ENCODE measurements around the gene SWSAP1.
"Not testable (repeated sequence)": the region's sequence is repeated elsewhere in the genome, so short reads cannot be mapped to it uniquely, and the experiment has no call there.

Gene SWSAP1

DNA sequence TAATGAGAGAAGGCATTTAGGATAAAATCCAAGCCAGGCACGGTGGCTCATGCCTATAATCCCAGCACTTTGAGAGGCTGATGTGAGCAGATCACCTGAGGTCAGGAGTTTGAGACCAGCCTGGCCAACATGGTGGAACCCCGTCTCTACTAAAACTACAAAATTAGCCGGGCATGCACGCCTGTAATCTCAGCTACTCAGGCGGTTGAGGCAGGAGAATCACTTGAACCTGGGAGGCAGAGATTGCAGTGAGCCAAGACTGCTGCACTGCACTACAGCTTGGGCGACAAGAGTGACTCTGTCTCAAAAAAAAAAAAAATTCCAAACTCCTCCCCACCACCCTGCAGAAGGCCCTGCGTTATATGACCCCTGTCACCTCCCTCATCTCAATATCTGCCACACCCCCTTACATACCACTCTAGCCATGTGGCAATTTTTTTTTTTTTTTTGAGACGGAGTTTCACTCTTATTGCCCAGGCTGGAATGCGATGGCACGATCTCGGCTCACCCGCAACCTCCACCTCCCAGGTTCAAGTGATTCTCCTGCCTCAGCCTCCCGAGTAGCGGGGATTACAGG lies 4.9 kb downstream of the SWSAP1 start:
- not testable (repeated sequence) for DNase-seq

DNA sequence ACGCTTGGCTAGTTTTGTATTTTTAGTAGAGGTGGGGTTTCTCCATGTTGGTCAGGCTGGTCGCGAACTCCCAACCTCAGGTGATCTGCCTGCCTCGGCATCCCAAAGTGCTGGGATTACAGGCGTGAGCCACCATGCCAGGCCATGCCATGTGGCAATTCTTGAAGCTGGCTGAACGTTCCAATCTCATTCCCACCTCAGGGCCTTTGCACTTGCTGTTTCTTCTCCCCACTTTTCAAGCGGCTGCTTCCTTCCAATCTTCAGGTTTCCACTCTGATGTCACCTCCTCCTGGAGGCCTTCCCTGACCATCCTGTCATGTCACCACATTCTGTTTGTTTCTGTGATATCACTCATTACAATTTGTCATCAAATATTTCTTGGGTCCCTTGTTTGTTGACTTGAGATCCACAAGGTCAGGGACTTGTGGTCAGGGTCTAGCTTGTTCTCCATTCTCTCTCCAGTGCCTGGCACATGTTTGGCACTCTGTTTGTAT lies 5.4 kb downstream of the SWSAP1 start:
- DNase-seq, result no peak

DNA sequence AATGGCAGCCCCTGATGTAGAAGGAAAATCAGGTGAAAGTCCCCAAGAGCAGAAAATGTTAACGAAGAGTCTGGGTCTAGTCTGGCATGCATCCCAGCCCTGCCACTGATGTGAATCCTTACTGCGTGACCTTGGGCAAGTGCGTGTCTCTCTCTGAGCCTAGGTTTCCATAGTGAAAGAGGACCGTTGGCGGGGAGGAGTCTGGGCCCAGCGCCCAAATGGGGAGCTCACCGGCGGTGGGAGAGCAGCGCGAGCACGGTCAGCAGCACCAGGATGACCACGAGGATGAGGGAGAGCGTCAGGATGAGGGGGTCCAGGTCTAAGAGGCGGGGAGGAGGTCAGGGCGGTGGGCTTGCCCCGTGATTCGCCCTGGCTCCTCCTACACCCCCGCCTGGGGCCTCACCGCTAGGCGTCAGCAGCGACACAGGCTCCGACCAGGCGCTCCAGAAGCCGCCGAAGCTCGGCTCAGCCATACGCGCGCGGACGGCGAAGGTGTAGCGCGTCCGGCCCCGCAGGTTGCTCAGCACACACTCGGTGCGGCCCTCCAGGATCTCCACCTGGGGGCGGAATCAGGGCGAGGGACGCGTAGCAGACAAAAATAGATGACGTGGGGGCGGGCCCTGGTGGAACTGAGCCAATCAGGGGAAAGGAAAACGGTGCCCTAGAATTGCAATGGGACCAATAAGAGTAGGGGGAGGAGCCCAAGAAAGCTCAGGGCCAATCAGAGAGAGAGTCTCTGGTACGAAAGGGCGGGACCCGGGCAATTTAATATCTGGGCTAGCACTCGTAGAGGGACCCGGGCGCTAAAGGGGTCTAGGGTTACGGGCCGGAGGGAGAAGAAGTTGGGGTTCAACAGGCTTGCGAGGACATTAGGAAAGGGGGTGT lies 6.4 kb downstream of the SWSAP1 start:
- DNase-seq, result no peak

DNA sequence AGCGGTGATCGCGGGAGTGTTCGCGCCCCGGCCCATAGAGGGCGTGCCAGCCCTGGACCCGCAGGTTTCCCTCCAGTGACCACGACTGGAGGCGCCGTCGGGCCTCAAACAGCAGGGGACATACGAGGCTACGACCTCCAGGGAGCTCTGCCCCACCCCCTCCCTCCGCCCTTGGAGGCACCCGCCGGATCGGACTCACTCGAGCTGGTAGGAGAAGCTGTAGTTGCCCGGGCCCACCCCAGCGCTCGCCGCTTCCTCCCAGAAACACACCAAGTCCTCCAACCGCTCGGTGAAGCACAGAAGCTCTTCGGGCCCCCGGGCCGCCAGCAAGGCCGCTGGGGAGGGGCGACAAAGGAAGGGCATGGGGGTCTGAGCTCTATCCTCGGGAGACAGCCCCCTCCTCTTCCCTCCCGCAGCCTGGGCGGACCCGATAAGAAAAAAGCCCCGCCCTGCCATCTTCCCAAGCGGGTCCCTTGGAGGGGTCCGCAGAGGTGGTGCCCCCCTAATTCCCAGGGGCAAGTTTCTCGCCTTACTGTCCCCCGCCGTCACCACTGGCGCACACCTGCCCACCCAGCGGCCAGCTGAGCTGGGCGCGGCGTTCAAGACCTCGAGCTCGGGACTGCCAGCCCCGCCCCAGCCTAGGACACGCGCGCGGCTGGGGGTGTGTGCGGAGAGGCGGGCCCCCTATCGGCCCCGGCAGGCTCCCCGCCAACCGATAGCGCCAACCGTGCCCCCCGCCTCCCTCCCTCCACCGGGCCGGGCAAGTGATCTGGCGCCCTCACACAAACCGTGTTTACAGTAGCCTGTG lies 8.6 kb downstream of the SWSAP1 start:
- DNase-seq, result peak; percentile 37

DNA sequence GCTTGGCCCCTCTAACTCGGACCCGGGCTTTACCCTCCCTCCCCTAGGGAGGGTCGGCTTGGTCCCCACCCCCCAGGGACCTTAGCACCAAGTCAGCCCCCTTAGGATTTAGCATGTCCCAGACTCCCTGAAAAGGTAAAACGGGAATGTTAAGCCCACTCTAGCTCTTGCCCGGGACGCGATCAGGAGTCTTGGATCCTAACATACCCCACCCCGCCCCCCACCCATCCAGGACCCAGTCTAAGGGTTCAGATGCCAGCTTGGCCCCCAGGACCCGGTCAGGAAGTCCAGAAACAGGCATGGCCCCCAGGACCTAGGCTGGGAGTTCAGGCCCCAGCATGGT lies 9.2 kb downstream of the SWSAP1 start:
- no peak for DNase-seq

DNA sequence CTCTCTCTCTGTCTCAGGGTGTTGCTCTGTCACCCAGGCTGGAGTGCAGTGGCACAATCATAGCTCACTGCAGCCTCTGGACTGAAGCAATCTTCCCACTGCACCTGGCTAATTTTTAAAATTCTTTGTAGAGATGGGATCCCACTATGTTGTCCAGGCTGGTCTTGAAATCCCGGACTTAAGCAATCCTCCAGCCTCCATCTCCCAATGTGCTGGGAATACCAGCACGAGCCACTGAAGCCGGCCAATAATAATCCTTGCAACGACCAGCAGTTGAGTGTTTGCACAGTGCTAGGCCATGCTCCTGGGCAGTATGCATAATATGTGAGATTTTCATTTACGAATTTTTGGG lies 10.3 kb downstream of the SWSAP1 start:
- DNase-seq, result no peak

DNA sequence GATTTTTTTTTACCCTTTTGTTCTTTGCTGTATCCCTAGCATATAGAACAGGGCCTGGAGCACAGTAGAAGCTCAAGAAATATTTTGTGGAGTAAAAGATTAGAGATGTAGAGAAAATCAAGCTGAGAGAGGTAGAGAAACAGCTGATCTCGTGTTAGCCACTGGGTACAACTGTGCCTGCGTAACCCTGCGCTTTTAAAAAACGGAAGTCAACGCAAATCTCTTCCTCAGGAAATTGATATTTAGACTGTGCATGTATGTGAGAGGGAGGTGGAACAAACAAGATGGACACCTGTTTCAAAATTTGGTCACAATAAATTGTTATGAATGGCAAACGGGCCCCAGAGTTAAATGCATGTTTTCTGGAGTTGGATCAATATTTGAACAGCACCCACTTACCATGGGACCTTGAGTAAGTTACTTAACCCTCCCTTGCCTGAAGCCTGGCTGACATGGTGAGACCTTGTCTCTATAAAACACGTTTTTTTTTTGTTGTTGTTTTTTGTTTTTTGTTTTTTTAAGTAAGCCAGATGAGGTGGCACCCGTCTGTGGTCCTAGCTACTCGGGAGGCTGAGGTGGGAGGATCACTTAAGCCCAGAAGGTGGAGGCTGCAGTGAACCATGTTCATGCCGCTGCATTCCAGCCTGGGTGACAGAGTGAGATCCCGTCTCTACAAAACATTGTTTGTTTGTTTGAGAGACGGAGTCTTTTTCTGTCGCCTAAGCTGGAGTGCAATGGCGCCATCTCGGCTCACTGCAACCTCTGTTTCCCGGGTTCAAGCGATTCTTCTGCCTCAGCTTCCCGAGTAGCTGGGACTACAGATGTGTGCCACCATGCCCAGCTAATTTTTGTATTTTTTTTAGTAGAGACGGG lies 12.9 kb downstream of the SWSAP1 start:
- no peak for DNase-seq

DNA sequence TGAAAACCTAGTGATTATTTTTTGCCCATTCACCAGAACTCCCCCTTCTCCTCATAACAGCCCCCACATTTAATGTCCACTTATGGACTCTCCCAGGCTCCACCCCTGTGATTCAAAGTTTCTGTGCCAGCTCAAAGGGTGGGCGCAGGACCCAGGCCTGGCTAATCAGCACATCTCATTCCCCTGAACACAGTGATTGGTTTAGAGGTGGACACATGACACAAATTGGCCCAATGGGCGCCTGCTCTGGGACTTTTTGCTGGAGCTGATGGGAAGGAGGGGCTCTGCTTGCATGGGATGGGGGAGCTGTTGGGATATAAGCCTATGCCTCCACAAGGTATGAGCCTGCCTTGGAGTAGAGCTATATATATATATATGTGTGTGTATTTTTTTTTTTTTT lies 15.9 kb downstream of the SWSAP1 start:
- DNase-seq, result no peak

DNA sequence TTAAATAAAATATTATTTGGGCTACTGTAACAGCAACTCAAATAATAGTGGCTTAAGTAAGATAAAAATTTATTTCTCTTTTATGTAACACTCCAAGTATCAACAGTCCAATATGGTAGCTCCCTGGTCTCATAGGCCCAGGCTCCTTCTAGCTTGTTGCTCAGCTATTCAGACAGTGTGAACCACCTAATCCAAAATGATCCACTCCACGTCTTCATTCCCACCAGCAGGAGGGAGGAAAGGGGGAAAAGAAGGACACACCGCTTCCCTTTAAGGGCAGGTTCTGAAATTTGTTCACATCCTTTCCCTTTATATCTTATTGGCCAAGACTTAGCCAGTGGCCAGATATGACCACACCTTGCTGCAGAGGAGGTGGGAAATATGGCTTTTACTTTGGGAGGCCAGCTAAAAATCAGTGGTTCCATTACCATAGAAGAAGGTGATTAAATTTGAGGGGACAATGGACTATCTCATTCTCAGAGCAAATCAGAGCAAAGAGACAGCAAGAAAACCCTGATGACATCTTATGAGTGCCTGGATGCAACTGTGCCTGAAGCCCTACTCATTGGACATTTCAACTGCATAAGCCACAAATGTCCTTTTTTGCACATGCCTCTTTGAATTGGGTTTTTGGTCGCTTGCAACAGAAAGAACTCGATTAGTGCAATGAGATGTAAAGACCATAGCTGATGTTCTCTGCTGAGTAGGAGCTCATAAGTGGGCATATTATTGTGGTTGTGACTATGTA lies 16.6 kb downstream of the SWSAP1 start:
- DNase-seq, result no peak

DNA sequence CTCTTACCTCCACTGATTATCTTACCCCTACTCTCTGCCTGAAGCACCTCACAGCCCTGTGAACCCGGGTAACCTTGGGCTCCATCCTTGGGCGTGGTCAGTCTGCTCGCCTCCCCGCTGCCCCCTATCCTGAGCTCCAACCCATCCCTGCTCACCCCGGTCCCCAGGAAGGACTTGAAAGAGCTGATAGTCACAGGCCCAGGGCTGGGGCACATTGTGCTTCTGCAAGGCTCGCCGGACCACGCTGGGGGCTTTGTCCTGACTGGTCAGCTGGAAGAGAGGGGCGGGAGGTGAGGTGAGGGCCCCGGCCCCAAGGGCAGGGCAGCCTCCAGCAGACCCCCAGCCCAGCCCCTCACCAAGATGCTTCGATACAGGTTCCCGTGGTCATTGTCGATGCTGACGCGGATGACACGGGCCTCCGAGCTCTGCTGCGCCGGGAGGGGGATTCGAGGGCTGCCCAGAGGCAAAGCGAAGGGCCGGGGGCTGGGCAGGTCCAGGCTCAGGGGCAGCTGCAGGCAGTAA lies 22.7 kb downstream of the SWSAP1 start:
- no peak for DNase-seq

DNA sequence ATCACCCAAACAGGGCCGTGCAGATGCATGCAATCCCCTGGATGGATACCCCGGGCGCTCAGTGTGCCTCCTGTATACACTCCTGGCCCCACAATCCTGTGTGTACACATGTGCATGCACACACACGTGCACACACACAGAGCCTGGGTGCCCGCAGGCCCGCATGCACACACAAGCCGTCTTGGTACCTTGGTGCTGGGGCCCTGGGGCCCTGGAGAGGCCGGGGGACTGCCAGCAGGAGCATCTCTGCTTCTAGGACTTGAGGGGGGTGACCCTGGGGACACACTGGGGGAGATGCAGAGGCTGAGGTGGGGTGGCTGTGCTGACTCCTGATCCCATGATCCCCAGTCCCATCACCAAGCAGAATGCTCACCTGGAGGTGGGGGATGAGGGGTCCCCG lies 25.2 kb downstream of the SWSAP1 start:
- DNase-seq, result no peak

DNA sequence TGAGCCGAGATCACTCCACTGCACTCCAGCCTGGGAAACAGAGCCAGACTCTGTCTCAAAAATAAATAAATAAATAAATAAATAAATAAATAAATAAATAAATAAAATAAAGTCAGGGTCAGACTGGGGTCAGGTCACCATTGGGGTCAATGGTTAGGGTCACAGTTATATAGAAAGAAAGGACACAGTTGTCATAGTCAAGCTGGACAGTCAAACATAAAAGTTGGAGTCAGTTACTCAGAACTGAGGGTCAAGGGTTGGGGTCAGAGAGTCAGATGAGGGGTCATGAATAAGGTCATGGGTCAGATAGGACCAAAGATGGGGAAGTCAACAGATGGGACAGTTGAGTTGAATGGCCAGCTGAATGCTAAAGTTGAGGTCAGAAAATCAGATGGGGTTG lies 26.3 kb downstream of the SWSAP1 start:
- DNase-seq, result no peak

DNA sequence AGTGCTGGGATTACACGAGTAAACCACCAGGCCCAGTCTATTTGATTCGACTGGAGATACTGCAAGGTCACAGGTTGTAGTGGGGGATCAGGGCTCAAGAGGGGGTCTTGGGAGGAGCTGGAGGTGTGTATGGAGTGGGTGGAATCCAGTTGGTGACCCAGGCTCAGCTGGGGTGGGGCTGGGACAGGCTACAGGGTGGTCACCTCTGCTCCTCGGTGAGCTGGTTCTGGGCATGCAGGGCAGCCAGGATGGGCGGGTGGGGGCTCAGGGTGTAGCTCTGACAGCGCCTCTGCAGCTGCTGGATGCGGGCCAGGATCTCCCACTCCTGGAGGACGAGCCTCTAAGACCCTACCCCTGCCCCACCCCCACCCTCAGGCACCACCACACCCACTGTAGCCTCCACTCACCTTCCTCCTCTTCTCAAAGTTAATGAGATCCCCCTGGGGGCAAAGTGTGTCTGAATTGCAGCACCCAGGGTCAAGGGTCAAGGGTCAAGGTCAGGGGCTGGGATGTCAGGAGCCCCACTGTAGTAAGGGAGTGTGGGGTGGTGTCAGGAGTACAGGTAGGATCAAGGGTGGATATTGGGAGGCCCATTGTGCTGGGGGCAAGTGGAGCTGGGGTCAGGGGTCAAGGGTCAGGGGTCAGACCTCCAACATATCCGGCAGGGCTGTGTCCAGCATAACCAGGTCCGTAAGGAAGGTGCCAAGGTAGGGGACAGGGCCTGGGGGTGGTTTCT lies 27.5 kb downstream of the SWSAP1 start:
- no peak for DNase-seq

DNA sequence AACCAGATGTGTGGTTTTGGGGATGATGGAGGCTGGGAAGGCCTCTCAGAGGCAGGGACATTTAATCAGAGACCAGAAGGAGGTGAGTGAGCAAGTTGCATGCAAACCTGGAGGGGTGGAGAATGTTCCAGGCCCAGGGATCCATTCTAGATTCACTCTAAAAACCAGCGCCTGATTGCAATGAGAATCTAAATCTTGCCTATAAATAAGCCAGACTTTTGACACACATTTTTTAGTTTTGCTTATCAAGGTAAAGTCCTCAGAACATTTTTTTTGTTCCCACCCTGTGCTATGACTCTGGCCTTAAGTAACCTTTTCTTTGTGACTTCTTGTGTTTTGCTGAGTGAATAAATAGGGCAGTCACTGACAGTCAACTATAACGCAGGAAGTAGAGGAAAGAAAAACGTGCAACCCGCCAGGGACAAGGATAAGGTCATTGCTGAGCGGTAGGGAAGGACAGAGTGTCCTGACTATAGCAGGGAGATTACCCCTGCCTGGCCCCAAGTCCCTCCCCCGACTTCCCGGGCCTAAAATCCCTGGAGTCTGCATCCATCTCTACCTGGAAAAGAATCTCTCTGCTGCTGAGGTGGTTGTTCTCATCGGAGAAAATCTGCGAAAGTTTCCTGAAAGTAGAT lies 30.2 kb downstream of the SWSAP1 start:
- no peak for DNase-seq

DNA sequence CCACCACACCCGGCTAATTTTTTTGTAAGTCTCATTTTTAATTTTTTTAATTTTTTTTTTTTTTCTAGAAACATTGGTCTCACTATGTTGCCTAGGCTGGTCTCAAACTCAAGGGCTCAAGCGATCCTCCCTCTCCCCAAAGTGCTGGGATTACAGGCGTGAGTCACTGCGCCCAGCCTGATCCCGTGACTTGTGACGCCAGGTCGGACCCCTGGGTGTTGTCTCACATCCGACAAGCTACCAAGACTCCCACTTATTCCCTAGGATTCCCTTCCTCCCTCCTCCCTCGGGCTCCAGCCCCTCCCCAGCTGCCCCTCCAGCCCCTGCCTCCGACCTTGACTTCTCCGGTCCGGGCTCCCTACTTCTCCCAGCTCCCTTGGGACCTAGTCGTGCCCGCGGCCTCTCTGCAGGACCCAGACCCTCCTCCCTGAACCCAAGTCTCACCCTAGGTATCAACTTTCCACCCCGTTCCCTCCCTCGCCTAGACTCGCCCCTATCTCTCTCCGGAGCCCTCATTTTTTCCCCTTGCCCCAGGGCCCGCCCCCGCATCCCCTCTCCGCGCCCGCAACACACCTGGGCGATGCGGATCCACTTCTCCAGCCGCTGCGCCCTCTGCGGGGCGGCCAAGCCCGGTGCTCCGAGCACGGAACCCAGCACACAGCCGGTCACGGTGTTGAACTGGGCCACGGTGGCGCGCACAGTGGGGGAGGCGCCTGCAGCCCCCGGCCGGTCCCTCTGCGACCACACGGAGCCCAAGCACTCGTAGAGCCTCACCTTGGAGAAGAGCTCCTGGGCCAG lies 31.6 kb downstream of the SWSAP1 start:
- DNase-seq, result no peak

DNA sequence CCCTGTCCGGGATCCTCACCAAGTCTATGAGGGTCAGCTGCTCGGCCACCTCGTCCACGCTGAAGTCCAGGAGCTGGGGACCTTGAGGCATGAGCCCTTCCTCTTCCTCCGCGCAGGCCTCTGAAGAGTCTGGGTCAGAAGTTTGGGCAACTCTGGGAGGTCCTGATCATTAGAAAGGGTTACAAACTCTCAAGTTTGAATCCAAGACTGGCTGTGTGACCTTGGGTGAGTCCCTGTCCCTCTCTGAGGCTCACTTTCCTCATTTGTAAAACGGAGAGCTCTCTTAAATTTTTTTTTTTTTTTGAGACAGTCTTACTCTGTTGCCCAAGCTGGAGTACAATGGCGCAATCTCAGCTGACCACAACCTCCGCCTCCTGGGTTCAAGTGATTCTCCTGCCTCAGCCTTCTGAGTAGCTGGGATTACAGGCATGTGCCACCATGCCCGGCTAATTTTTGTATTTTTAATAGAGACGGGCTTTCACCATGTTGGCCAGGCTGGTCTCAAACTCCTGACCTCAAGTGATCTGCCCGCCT lies 32.3 kb downstream of the SWSAP1 start:
- not testable (repeated sequence) for DNase-seq

DNA sequence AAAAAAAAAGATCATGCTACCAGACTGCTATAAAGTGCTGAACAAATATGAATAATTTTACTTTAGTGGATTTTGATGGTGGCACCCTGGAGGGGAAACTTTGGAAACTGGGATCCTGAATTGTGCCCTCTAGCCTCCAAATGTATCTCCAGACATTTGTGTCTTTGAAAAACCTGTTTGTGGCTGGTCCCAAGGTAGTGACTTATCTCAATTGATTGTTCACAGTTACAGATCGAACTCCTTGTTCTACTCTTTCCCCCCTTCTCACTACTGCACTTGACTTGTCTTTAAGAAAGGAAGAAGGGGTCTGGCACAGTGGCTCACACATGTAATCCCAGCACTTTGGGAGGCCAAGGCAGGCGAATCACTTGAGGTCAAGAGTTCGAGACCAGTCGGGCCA lies 34.1 kb downstream of the SWSAP1 start:
- DNase-seq, result no peak

DNA sequence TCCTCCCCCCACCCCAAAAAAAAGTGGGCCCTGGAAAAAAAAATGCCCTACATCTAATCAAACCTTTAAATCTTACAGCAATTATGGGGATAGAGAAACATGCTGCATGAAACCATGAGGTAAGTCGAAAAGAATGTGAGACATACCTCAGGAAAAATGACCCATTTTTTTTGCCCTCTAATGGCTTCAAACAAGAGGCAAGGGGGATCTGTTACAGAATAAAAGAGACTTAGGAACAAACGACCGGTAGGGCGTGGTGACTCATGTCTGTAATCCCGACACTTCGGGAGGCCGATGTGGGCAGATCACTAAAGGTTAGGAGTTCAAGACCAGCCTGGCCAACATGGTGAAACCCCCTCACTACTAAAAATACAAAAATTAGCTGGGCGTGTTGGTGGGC lies 36.2 kb downstream of the SWSAP1 start:
- no peak for DNase-seq

DNA sequence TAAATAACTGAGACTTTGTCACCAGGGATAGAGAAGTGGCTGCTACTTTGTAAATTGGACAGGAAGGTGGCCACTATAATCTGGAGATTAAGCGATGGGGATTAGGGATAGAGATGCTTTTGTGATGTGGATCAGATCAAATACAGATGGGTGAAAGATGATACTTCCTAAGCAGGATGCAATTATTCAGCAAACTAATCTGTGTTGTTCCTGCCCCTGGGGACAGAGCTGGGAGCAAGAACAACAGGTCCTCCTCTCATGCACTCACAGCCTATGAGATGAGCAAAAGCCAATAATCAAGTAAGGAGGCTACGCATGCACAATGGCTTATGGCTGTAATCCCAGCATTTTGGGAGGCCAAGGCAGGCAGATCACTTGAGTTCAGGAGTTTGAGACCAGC lies 40.1 kb downstream of the SWSAP1 start:
- peak; percentile 75 for DNase-seq
